HT-29 (cell line): ENCODE results near the gene PTAFR. TPM values are rescaled to one million over a fixed set of nuclear protein-coding genes. Genes with fewer than 3 reads are reported as not detected.
"Not testable (repeated sequence)": the region's sequence is repeated elsewhere in the genome, so short reads cannot be mapped to it uniquely, and the experiment has no call there.

Experiments used
- DNase-seq: peaks from one replicate; pipeline ENCODE4 v3.0.0-alpha.2; 2015; ENCODE audit warnings: low spot score
- total RNA-seq: library from RNA; depleted of rRNA; stranded (reverse); fragments of >200 nt; shearing (Covaris generic); gene quantifications from 2 replicates; pipeline ENCODE4 v1.2.3, GENCODE V29; 2014

The PTAFR gene
- total RNA-seq, 1 experiment from 2014 or later = 0.56 TPM

DNA sequence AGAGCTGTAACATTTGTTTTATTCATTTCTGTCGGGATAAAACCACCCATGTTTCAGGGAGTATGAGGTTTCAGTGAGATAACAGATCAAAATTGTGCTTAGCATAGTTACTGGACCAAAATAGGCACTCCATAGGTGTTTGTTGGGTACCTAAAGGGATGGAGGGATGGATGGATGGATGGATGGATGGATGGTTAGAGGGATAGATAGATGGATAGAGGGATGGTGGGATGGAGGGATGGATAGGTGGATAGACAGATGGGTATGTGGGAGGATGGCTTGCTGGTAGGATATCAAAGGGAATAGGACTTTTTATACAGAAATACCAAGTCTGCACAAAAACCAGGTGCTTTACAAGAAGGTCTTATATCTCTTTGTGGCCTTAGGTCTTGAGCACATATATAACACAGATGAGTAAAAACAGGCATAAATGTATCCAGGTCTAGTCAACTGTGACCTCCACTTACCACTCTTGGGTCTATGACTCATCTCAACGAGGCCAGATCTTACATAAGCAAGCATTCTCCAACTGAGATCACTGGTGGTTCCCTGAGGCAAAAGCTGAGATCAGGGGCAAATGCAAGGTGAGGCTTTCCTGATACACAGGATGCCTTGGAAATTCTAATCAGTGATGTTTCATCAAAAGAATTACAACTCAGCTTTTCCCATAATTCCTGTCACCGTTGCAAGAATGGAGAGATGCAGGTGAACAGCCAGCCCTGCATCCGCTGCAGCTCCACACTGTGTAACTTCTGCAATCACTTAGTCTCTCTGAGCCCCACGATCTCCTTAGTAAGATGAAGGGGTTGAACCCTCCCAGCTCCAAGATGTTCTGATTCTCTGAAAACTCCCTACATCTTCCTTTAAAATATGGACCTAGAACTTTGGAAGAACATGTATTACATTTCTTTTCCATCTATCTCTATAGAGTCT is 32.0 kb downstream of the PTAFR start:
- DNase-seq = no peak

DNA sequence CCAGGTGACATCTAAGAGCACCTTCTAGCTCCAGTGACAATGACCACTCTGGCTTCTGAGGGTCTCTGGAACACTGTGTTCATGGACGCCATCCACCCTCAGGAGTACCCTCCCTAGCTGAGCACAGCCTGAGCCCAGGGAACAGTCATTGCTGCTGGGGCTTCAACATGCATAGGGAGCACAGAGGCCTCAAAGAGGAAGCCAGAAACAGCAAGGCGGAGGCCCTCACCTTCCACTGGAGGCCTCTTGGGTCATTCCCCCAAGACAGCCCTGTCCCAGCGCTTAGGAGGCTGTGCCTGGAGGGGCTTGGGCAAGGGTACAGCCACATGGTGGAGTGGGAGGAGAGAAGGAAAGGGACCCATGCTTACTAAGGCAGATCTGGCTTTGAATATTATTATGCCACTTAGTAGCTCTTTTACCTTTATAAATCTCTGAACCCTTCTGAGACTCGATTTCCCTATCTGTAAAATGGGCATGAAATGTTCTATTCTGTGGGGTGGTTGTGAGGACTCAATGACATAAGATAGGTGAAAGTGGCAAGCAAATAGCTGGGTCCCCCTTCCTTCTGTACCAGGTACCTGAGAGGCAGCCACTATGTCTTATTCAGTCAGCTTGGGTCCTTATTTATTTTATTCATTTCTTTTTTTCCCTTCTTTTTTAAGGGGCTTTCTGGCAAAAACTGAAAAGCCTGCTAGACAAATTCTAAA is 32.8 kb downstream of the PTAFR start:
- no peak for DNase-seq

DNA sequence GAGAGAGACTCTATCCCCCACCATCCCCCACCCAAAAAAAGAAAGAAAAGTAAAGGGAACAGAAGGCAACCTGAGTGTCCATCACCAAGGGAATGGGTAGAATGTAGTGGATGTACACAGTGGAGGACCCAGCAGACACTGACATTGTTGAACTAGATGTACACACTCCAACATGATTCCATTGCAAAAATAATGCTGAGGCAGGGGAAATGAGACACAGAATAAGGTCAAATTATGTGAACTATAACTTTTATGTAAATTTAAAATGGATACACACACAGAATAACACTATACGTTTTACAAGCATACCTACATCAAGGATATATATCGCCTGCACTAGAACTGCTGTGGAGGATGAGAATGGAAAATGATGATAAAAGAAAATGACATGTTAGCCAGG is 34.8 kb downstream of the PTAFR start:
- no peak for DNase-seq

DNA sequence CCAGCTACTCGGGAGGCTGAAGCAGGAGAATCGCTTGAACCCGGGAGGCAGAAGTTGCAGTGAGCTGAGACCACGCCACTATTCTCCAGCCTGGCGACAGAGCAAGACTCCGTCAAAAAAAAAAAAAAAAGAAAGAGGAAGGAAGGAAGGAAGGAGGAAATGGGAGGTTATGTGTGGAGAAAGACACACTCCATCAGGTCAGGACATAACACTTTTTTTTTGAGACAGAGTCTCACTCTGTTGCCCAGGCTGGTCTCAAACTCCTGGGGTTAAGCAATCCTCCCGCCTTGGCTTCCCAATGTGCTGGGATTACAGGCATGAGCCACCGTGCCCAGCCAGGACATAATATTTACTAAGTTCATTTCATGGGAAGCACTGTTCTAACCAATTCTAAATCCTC is 36.6 kb downstream of the PTAFR start:
- not testable (repeated sequence) for DNase-seq

DNA sequence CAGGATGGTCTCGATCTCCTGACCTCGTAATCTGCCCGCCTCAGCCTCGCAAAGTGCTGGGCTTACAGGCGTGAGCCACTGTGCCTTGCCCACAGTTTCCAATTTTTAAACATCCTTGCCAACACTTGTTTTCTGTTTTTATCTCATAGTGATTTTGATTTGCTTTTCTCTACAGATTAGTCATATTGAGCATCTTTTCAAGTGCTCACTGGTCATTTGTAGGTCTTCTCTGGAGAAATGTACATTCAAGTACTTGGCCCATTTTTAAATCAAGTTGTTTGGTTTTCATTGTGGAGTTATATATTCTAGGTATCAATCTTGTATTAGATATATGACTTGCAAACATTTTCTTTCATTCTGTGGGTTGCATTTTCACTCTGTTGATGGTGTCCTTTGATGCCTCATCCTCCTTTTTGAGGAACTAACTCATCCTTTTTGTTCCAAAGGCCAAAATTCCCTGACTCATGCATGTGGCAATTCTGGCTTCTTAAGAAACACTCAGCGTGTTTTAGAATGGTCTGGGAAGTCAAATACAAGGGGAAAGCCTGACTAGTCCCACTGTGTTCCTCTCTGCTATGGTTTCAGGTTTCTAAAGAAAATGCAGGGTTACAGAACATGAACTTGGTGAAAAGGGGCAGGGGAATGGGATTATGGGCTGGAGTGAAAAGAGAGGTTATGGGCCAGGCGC is 37.3 kb downstream of the PTAFR start:
- DNase-seq = no peak

DNA sequence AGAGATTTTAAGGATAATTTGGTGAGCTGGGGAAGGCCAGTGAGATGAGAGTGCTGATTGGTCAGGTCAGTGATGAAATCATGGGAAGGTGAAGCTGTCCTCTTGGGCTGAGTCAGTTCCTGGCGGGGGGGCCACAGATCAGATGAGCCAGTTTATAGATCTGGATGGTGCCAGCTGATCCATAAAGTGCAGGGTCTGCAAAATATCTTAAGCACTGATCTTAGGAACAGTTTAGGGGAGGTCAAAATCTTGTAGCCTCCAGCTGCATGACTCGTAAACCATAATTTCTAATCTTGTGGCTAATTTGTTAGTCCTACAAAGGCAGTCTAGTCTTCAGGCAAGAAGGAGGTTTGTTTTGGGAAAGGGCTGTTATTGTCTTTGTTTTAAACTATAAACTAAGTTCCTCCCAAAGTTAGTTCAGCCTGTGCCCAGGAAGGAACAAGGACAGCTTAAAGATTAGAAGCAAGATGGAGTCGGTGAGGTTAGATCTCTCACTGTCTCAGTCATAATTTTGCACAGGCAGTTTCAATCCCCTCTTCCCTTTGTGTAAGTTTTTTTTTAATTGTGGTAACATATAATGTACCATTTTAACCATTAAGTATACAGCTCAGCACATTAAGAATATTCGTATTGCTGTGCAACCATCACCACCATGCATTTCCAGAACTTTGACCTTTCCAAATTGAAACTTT is 39.4 kb downstream of the PTAFR start:
- no peak for DNase-seq

DNA sequence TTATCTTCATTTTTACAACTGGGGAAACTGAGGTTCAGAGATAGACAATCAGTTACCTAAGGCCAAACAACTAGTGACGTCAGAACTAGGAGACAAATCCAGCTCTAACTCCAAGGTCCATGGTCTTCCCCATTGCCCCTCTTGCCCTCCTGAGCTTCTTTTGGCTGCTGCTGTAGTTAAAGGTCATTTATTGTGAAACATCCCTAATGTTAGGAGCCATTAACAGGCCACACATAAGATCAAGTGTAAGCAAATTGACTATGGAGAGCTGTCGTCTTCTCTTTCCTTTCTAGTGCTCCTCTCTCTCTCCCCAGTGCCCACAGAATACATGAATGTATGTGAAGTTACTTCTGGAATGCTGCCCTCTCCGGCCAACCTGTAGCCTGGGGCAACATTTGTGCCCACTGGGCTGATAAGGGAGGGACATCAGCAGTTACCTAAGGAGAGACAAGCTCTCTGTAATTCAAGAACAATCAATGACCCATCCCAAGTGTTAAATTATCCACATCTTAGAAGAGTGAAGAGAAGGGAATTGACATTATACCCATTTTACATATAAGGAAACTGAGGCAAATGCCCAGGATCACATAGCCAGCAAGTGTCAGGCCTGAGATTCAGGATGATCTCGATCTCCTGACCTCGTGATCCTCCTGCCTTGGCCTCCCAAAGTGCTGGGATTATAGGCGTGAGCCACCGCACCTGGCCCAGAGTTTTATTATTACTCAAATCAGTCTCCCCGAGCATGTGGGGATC is 40.1 kb downstream of the PTAFR start:
- DNase-seq = no peak

DNA sequence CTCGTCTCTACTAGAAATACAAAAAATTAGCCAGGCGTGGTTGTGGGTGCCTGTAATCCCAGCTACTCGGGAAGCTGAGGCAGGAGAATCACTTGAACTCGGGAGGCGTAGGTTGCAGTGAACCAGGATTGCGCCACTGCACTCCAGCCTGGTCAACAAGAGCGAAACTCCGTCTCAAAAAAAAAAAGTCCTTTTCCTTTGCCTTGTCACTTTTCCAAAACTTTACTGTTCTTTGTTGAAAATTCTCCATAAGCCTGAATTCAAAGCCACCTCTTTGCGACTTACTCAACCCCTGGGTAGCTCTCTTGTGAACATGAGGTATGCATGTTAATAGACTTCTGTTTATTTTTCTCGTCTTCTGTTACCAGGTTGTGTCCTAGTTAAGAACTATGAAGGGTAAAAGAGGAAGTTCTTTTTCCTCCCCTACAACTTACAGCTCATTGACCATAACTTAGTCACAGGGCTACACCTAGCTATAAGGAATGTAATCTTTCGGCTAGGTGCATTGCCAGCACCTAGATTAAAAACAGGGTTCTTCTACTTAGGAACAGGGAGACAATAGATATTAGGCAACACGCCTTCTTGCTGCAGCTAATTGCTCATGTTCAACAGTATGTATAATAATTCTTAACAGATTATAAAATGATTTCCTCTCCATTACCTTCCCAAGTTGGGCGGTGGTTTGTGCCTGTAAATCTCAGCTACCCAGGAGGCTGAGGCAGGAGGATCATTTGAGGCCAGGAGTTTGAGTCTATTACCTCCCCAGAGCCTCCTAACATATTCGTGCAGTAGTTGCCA is 40.9 kb downstream of the PTAFR start:
- peak; percentile 24 for DNase-seq

DNA sequence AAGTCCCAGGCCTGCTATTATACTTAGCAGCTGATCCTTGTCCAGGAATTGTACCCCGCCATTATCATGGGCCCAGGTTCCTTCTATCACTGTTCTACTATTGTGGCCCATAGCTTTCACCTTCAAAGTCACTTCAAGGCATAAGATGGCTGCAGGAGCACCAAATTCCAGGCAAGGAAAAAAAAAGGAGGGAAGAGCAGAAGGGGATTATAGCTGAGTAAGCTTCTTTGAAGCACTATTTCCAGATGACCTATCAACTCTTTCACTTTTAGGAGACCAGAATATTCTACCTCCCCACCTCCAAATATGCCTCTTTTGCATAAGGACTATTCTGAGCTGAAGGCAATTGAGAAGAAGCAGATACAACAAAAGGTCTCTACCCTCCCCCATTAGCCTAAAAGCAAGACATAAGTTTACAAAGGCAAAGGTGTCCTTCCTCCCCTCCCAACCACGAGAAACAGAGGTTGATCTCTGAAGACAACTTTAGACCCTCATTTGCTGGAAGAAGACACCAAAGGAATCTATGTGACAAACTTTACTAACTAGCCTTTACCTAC is 41.8 kb downstream of the PTAFR start:
- DNase-seq = no peak

DNA sequence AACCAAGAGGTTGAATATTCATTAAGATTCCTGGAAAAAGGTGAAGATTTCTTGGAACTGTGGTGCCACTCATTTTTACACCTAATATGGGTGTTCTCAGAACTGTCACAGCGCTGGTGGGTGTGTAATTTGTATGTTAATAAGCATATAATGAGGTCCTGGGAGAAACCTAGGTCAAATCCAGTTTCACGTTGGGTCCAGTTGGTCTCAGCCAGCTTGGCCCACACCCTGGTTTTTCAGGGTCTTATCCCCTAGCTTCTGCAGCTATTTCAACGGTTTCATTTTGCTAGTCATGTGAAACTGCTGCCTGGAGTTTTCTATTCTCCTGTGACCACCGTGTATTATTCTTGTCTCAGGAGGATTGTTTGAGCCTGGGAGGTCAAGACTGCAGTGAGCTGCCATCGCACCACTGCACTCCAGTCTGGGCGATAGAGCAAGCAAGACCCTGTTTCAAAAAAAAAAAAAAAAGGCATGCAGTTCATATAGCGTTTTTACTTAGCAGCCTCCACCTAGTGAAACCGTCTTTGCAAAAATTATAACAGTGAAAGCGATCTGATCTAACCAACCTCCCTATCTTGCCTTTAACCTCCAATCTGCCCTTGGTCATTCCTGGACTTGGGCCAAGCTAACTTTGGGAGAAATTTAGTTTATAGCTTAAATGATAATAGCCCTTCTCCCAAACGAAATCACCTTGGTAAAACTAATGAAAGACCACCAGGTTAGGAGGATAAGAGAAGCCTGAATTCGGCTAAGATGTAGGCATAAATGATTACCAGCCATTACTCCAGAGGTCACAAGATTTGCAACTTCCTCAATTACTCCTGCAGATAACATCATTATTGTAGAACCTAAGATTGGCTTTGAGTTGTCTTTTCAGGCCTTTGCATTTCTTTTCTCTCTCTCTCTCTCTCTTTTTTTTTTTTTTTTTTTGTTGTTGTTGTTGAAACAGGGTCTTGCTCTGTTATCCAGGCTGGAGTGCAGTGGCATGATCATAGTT is 44.0 kb downstream of the PTAFR start:
- no peak for DNase-seq

DNA sequence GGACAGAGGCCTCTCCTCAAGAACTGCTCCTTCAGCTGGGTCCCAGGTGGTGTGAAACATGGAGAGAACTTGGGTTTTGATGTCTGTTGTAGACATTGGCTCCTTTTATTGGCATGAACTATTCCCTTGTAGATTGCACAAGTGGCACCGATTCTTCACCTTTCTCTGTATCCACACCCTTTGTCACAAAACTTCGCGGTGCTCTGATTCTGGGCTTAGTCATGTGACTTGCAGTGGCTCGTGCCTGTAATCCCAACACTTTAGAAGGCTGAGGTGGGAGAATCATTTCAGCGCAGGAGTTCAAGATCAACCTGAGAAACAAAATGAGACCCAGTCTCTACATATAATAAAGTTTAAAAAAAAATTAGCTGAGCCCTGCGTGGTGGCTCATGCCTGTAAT is 45.6 kb downstream of the PTAFR start:
- DNase-seq = no peak

DNA sequence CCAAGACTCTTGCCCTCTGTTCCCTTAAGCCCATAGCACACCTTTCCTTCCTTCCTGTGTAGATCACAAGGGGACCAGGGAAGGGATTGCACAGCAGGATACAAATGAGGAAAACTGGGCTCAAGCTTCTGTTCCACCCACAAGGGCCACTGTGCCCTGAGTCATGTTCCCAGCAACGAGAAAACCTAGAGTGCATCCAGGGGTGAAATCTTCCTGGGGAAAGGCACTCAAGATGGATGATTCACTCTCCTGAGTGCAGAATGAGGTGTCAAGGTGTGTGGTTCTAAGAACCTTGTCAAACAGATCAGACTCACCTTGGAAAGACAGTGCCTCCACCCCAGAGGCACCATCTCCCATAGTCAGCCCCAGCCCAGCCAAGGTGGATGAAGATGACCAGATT is 47.3 kb downstream of the PTAFR start:
- DNase-seq = no peak

DNA sequence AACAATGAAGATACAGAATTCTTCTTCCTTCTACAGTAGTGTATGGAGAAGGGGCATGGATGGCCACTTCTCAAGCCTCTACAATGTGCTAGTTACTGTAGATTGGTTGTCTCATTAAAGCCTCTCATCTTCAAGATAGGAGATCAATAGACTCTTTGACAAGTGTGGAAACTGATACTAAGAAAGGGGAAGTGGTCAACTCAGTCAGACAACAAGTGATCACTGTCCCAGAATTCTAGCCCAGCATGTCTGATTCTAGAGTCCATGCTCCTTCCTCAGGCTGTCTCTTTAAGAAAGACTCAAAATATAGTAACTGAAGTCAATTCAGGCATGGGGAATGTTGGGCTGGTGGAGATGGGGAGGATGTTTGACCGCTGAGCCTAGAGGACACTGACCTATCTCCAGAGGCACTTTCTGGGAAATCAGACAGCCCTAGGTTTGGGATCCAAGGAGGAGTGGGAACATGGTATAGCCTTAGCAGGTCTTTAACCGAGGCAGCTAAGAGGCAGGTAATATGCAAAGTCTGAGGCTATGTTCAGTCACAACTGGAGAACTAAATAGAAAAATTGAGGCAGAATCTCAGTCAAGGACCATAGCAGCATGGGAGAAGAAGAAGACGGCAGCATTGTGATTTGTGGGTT is 48.8 kb downstream of the PTAFR start:
- DNase-seq = no peak

DNA sequence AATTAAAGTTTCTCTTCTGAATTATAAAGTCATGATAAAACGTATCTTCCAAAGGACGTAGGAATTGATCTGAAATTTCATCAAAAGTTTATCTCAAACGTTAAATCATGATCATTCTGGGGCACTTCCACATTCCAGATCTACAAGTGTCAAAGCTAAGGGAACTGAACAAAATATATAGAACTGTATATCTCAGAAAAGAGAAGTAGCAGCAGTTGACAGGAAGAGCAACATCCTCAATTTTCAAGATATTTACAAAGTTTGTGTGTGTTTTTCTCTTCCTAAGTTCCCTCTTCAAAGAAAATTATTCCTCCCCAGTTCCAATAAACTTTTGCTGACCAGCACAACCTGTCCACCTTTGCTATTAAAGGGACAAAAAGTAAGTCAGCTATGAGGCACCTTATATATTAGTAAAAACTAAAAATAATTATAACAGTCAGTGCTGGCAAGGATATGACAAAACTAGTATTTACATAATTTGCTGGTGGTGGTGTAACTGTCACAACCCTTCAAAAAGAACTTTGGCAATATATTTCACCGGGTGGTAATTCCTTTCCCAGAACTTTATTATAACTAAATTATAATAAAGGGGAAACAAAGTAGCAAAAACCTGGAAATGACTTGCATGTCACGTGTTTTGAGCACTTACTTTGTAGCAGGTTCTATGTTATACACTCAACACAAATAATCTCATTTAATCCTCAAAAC is 49.6 kb downstream of the PTAFR start:
- DNase-seq = no peak

DNA sequence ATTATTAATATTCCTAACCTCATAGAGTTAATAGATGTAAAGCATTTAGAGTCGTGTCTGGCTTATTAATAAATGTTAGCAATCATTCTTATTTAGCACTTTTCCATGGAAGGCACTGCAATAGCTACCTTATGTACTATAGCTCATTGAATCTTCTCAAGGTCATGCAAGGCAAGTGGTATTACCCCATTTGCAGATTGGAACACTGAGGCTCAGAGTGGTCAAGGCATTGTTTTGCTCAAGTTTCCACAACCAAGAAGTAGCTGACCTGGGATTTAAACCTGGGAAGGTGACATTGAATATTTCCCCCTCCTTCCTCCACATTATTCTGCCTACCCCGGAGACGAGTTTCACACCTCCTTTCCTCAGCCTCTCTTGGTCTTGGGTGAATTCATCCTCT is 50.3 kb downstream of the PTAFR start:
- DNase-seq = no peak

DNA sequence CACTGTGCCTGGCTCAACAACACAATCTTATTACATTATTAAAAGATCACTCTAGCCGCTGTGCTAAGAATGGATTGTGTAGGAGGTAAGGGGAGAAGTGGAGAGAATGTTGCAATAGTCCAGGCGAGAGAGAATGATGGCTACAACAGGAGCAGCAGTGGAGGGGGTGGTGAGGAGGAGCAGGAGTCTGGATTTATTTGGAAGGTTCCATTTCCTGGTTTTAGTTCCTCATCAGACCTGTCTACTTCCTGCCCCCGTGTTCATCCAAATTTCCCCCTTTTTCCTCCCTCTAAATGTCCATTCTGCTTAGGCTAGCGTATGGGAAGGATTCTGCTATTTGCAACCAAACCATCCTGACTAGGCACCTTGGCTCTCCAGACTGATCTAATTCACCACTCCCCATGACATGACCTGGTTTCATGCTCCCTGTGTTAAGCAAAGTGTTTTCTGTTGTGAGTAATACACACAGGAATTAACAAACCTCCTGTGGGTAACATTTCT is 53.0 kb downstream of the PTAFR start:
- DNase-seq = no peak

DNA sequence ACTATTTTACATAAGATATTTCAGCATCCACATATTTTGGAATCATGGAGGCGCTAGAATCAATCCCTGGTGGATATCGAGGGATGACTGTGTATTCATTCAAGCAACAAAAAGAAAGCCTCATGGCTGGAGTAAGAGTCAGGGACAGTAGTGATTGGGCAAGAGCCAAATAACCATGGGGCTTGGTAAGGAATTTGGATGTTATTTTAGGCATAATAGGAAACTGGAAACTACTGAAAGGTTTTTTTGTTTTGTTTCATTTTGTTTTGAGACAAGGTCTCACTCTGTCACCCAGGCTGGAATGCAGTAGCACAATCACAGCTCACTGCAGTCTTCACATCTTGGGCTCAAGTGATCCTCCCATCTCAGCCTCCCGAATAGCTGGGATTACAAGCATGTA is 54.3 kb downstream of the PTAFR start:
- DNase-seq = no peak
